Non-pigmented ciliary epithelial cell (primary cell): ENCODE results near the gene TSSK2.

Source experiments
- DNase-seq: peaks from one replicate; pipeline ENCODE4 v3.0.0-alpha.2; 2010; ENCODE audit warnings: low read depth

The TSSK2 gene

GRCh38 chr22:19106886-19107729, 24.0 kb upstream of the TSSK2 start:
- DNase-seq, result no peak

- no peak for DNase-seq
Observed at GRCh38 chr22:19107730-19108074, 23.4 kb upstream of the TSSK2 start.

- no peak for DNase-seq
Observed at GRCh38 chr22:19108807-19109197, 22.3 kb upstream of the TSSK2 start.

- no peak for DNase-seq
Observed at GRCh38 chr22:19109198-19110063, 21.7 kb upstream of the TSSK2 start.

GRCh38 chr22:19110064-19110458, 21.0 kb upstream of the TSSK2 start:
- DNase-seq, result no peak

GRCh38 chr22:19110646-19111045, 20.5 kb upstream of the TSSK2 start:
- DNase-seq, result no peak

GRCh38 chr22:19111140-19111539, 20.0 kb upstream of the TSSK2 start:
- no peak for DNase-seq

GRCh38 chr22:19111584-19111983, 19.5 kb upstream of the TSSK2 start:
- DNase-seq, result no peak

- DNase-seq, result no peak
Observed at GRCh38 chr22:19113429-19113828, 17.7 kb upstream of the TSSK2 start.

GRCh38 chr22:19114984-19115552, 16.0 kb upstream of the TSSK2 start:
- DNase-seq, result no peak

- DNase-seq, result no peak
Observed at GRCh38 chr22:19115628-19116027, 15.5 kb upstream of the TSSK2 start.

- no peak for DNase-seq
Observed at GRCh38 chr22:19117111-19117512, 14.0 kb upstream of the TSSK2 start.

- DNase-seq, result no peak
Observed at GRCh38 chr22:19118329-19118880, 12.7 kb upstream of the TSSK2 start.

- no peak for DNase-seq
Observed at GRCh38 chr22:19119949-19120348, 11.2 kb upstream of the TSSK2 start.

- no peak for DNase-seq
Observed at GRCh38 chr22:19120829-19121630, 10.1 kb upstream of the TSSK2 start.

GRCh38 chr22:19121631-19122142, 9.4 kb upstream of the TSSK2 start:
- no peak for DNase-seq

GRCh38 chr22:19122143-19122751, 8.9 kb upstream of the TSSK2 start, which contains the start of gene DGCR2:
DGCR2 (minus strand) TSS chr22:19122412; CDS start chr22:19122206, 206 bp downstream.
- peak; percentile 71 for DNase-seq

GRCh38 chr22:19122752-19123492, 8.2 kb upstream of the TSSK2 start:
- no peak for DNase-seq

- DNase-seq, result no peak
Observed at GRCh38 chr22:19123936-19124335, 7.2 kb upstream of the TSSK2 start.

- no peak for DNase-seq
Observed at GRCh38 chr22:19124377-19124776, 6.7 kb upstream of the TSSK2 start.
